Measurements from ENCODE around the gene BZW2.

BZW2 gene

DNA sequence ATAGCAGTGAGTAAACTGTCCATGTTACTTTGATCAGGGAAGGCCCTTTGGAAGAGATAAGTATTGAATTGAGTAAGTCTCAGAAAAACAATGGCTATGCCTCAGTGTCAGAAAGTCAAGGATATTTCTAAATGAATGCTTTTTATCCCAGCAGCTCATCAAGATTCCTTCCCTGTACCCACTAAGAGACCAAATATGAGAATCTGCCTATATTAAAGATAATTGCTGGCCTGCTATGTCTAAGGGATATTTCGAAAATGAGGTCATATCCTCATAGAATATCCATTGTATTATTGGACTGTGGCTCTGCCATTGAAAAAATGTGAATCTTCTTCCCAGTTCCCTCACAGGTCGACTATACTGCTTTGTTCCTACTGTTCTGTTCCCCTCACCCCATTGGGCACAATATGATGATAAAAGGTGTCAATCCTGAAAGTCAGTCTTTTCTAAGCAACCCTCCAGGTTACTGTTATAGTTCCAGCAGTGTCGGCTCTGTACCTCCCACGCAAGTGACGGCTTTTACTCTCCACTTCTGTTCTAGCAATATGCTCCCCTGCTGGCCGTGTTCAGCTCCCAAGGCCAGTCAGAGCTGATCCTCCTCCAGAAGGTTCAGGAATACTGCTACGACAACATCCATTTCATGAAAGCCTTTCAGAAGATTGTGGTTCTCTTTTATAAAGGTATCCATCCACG, 51.7 kb downstream of the BZW2 start:
- H3K4me3 ChIP-seq (ENCODE audit: low read depth, low read length), result no peak overlapping the region
- TF ChIP-seq, protein P1, sequence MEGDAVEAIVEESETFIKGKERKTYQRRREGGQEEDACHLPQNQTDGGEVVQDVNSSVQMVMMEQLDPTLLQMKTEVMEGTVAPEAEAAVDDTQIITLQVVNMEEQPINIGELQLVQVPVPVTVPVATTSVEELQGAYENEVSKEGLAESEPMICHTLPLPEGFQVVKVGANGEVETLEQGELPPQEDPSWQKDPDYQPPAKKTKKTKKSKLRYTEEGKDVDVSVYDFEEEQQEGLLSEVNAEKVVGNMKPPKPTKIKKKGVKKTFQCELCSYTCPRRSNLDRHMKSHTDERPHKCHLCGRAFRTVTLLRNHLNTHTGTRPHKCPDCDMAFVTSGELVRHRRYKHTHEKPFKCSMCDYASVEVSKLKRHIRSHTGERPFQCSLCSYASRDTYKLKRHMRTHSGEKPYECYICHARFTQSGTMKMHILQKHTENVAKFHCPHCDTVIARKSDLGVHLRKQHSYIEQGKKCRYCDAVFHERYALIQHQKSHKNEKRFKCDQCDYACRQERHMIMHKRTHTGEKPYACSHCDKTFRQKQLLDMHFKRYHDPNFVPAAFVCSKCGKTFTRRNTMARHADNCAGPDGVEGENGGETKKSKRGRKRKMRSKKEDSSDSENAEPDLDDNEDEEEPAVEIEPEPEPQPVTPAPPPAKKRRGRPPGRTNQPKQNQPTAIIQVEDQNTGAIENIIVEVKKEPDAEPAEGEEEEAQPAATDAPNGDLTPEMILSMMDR (IDR thresholded peaks at IDR 0.05; ENCODE audit: borderline replicate concordance, insufficient read depth, low read depth, low read length), result no peak

DNA sequence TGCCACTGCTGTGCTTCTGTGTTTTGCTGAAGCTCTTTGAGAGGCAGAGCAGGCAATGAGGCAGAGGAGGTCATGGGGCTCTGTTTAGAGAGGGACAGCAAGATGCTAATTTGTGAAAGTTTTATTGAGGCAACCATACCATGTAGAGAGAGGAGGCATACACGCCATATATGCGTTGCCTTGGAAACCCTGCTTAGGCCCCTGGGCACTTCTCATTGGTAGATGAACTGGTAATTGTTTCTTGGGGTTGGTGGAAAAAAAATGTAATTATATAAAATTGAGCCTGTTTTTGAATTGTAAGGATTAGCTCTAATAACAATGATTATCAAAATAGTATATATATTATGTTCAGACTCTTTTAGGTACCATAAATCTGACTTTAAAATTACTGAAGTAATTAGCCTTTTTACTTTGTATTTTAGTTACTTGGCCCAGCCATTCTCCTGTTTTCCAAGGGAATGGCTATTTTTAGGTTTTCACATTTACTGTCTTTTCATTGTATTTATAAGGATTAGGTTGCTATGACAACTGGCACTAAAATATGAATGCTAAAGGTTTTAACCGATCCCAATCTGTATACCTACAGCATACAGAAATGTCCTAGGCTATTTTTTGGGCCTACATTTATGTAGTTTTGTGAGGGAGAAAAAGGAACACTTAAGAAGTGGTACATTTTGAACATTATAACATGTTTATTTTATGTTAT, 52.4 kb downstream of the BZW2 start:
- TF ChIP-seq, protein P1 (IDR thresholded peaks at IDR 0.05; ENCODE audit: borderline replicate concordance, insufficient read depth, low read depth, low read length), result no peak
- H3K4me3 ChIP-seq (ENCODE audit: low read depth, low read length), result no peak overlapping the region

DNA sequence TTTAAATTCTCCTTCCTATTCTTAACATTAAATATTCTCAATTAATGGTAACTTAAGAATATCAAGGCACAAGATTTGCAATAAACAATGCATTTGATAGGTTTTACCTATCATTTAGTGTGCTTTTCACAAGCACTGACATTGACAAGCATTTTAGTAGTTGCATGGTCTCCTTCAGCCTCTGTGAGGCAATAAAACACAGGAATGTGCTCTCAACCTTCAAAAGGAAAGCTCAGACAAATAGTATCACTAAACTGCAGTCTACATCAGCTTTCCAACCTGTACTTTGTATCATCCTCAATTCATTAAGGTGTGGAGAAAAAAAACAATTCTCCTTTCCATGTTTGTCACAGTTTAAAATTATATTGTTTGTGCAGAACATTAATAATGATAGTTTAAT, 56.5 kb downstream of the BZW2 start:
- H3K4me3 ChIP-seq (ENCODE audit: low read depth, low read length), result no peak overlapping the region
- TF ChIP-seq, protein P1 (IDR thresholded peaks at IDR 0.05; ENCODE audit: borderline replicate concordance, insufficient read depth, low read depth, low read length), result no peak

DNA sequence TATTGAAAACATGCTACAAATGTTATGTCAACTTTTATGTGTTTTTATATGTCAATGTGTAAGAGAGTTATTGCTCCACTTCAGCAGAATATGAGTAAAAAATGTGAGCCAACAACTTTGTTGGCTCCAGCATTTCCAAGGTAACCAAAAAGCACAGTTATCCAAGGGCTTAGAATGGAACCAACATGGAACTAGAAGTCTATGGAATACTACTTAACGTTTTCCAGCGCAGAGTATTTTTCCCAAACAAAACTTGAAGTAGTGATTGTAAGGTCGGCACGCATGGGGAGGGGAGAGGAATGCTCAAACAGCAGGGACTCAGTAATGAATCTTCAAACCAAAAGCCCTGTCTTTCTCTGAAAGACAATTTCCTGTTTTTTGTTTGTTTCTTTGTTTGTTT, 62.5 kb downstream of the BZW2 start:
- H3K4me3 ChIP-seq (ENCODE audit: low read depth, low read length), result no peak overlapping the region
- TF ChIP-seq, protein P1 (IDR thresholded peaks at IDR 0.05; ENCODE audit: borderline replicate concordance, insufficient read depth, low read depth, low read length), result no peak

DNA sequence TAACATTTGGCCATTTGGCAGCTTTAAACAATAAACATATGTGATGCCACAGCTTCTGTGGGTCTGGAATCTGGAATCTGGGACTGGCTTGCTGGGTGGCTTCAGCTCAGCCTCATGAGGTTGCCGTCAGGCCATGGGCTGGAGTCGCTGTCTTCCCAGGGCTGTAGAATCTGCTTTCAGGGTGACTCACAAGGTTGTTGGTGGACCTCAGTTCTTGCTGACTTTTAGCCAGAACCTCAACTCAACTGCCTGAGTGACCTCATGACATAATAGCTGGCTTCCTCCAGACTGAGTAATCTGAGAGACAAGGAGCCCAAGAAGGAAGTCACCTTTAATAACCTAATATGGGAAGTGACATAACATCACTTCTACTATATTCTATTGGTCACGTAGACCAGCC, 63.0 kb downstream of the BZW2 start:
- TF ChIP-seq, protein P1 (IDR thresholded peaks at IDR 0.05; ENCODE audit: borderline replicate concordance, insufficient read depth, low read depth, low read length), result no peak
- H3K4me3 ChIP-seq (ENCODE audit: low read depth, low read length), result no peak overlapping the region

DNA sequence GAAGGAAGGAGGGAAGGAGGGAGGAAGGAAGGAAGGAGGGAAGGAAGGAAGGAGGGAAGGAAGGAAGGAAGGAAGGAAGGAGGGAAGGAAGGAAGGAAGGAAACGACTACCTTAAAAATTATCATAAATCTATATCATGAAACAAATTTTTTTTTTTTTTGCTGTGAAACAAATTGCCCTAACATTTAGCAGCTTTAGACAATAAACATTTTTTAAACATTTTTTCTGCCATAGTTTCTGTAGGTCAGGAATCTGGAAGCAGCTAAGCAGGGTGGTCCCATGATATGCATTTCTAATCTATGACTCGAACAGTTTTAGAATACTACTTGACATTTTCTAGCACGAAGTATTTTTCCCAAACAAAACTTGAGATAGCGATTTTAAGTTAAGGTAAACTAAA, 64.7 kb downstream of the BZW2 start:
- TF ChIP-seq, protein P1 (IDR thresholded peaks at IDR 0.05; ENCODE audit: borderline replicate concordance, insufficient read depth, low read depth, low read length), result no peak
- no peak overlapping the region for H3K4me3 ChIP-seq (ENCODE audit: low read depth, low read length)

DNA sequence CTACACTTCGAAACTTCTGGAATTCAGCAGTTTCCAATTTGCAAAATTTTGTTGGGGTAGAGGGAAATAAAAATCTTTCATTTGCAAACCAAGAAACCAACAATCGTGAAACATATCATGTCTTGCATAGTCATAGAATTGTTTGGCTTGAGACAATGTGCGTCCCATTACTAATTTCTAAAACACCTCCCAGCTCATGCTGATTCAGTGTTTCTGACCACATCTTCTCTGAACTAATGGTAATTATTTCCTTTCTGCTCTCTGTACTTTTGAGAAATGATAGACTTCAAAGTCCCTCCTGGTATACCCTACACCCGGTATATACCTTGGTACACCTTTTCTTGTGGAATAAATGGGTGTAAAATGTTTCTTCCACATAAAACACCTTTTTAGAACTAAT, 65.7 kb downstream of the BZW2 start:
- TF ChIP-seq, protein P1 (IDR thresholded peaks at IDR 0.05; ENCODE audit: borderline replicate concordance, insufficient read depth, low read depth, low read length), result no peak
- no peak overlapping the region for H3K4me3 ChIP-seq (ENCODE audit: low read depth, low read length)

Data from GM12875 (cell line).